Measurements from ENCODE around the gene DUSP6.

Gene DUSP6

GRCh38 chr12:89363582-89363981 lies 11.3 kb upstream of the DUSP6 start:
- TF ChIP-seq TEAD4 (IDR thresholded peaks at IDR 0.05) (no peak), CREB1 (IDR thresholded peaks at IDR 0.05; ENCODE audit: low read depth) (no peak), USF1 (IDR thresholded peaks at IDR 0.05) (no peak), RAD21 (IDR thresholded peaks at IDR 0.05; ENCODE audit: low read depth) (no peak), CEBPB (IDR thresholded peaks at IDR 0.05) (no peak), FOXM1 (IDR thresholded peaks at IDR 0.05; ENCODE audit: borderline replicate concordance, low read depth) (no peak), EGR1 (IDR thresholded peaks at IDR 0.05) (no peak), REST (IDR thresholded peaks at IDR 0.05; ENCODE audit: low read depth) (no peak), TAF1 (IDR thresholded peaks at IDR 0.05; ENCODE audit: low read depth) (no peak), ZBTB7A (IDR thresholded peaks at IDR 0.05; ENCODE audit: low read depth) (no peak), YY1 (IDR thresholded peaks at IDR 0.05; ENCODE audit: low read depth) (no peak), MAX (IDR thresholded peaks at IDR 0.05) (no peak), NFIC (IDR thresholded peaks at IDR 0.05) (no peak), TCF12 (IDR thresholded peaks at IDR 0.05; ENCODE audit: low read depth) (no peak), EP300 (IDR thresholded peaks at IDR 0.05; ENCODE audit: borderline replicate concordance) (no peak)

- TF ChIP-seq EP300 (IDR thresholded peaks at IDR 0.05; ENCODE audit: borderline replicate concordance) = no peak
- no peak for TF ChIP-seq TAF1 (IDR thresholded peaks at IDR 0.05; ENCODE audit: low read depth)
- TF ChIP-seq USF1 (IDR thresholded peaks at IDR 0.05) = no peak
- no peak for TF ChIP-seq RAD21 (IDR thresholded peaks at IDR 0.05; ENCODE audit: low read depth)
- TF ChIP-seq ZBTB7A (IDR thresholded peaks at IDR 0.05; ENCODE audit: low read depth) = no peak
- no peak for TF ChIP-seq NFIC (IDR thresholded peaks at IDR 0.05)
- TF ChIP-seq CREB1 (IDR thresholded peaks at IDR 0.05; ENCODE audit: low read depth) = no peak
- TF ChIP-seq REST (IDR thresholded peaks at IDR 0.05; ENCODE audit: low read depth) = no peak
- TF ChIP-seq EGR1 (IDR thresholded peaks at IDR 0.05) = no peak
- no peak for TF ChIP-seq FOXM1 (IDR thresholded peaks at IDR 0.05; ENCODE audit: borderline replicate concordance, low read depth)
These were observed 10.8 kb upstream of the DUSP6 start for GRCh38 chr12:89363084-89363483.

GRCh38 chr12:89359615-89360014 lies 7.3 kb upstream of the DUSP6 start:
- TF ChIP-seq EP300 (IDR thresholded peaks at IDR 0.05; ENCODE audit: borderline replicate concordance) = no peak
- no peak for TF ChIP-seq RAD21 (IDR thresholded peaks at IDR 0.05; ENCODE audit: low read depth)
- no peak for TF ChIP-seq NFIC (IDR thresholded peaks at IDR 0.05)
- no peak for TF ChIP-seq TCF12 (IDR thresholded peaks at IDR 0.05; ENCODE audit: low read depth)
- peak; percentile 47; the same call in 1 of the 2 replicates for TF ChIP-seq CEBPB (IDR thresholded peaks at IDR 0.05)

- no peak for TF ChIP-seq ZBTB7A (IDR thresholded peaks at IDR 0.05; ENCODE audit: low read depth)
- no peak for TF ChIP-seq TAF1 (IDR thresholded peaks at IDR 0.05; ENCODE audit: low read depth)
- TF ChIP-seq TEAD4 (IDR thresholded peaks at IDR 0.05) = no peak
- no peak for TF ChIP-seq EP300 (IDR thresholded peaks at IDR 0.05; ENCODE audit: borderline replicate concordance)
- TF ChIP-seq RAD21 (IDR thresholded peaks at IDR 0.05; ENCODE audit: low read depth) = no peak
- TF ChIP-seq NFIC (IDR thresholded peaks at IDR 0.05) = no peak
- TF ChIP-seq CEBPB (IDR thresholded peaks at IDR 0.05) = no peak
- TF ChIP-seq USF1 (IDR thresholded peaks at IDR 0.05) = no peak
- TF ChIP-seq MAX (IDR thresholded peaks at IDR 0.05) = no peak
- no peak for TF ChIP-seq CREB1 (IDR thresholded peaks at IDR 0.05; ENCODE audit: low read depth)
- no peak for TF ChIP-seq TCF12 (IDR thresholded peaks at IDR 0.05; ENCODE audit: low read depth)
- no peak for TF ChIP-seq EGR1 (IDR thresholded peaks at IDR 0.05)
- no peak for TF ChIP-seq FOXM1 (IDR thresholded peaks at IDR 0.05; ENCODE audit: borderline replicate concordance, low read depth)
- TF ChIP-seq REST (IDR thresholded peaks at IDR 0.05; ENCODE audit: low read depth) = no peak
- no peak for TF ChIP-seq YY1 (IDR thresholded peaks at IDR 0.05; ENCODE audit: low read depth)
These were observed 6.5 kb upstream of the DUSP6 start for GRCh38 chr12:89358805-89359204.
